Measurements from ENCODE around the gene NFATC1.

Gene NFATC1

DNA sequence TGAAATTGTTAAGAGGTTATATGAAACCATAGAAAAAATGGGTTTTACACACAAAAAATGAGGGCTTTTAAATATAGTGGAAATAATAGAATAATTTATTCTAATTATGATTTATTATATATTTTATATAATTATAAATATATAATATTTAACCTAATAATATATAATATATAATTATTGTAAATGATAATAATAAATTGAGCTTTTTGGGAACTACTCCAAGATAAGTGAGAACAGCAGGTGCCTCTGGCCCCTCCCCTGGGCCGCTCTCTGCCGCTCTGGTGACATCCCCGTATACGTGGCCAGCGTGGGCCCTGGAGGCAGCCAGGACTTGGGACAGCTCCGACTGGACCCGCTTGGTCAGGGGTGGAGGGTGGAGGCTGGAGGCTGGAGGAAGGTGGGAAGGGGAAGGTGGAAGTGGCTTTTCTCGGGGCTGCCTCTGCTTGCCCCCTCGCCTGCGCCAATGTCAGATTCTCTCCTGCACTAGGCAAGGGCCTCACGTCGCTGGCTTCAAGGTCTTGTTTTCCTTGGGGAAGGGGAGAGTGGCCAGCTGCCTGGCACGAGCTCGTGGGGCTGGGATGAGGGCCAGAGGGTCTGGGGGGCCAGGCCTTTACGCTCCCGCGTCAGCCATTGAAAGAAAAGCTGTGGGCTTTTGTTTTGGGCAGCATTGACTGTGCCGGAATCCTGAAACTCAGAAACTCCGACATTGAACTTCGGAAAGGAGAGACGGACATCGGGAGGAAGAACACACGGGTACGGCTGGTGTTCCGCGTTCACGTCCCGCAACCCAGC lies 54.8 kb downstream of the NFATC1 start:
- 92% methylated on average over 28 of the region's 28 CpGs for whole genome bisulfite sequencing
- H3K36me3 ChIP-seq (ENCODE audit: insufficient read depth, low read length): no peaks in the 10 kb centered on the region
- peaks cover 5% of the 10 kb centered on the region; the same call in 1 of the 2 replicates for H3K4me1 ChIP-seq (ENCODE audit: insufficient read depth, low read length)
- no peaks in the 10 kb centered on the region for H3K27me3 ChIP-seq (ENCODE audit: insufficient read depth, low read length)
- no peaks in the 10 kb centered on the region for H3K9me3 ChIP-seq (ENCODE audit: insufficient read depth, low read depth, low read length)
- no peak overlapping the region for H3K4me3 ChIP-seq (ENCODE audit: low read length)
- H3K9ac ChIP-seq (ENCODE audit: low read depth, low read length): no peak overlapping the region
- no peak overlapping the region for H3K27ac ChIP-seq (ENCODE audit: low read depth, low read length)

DNA sequence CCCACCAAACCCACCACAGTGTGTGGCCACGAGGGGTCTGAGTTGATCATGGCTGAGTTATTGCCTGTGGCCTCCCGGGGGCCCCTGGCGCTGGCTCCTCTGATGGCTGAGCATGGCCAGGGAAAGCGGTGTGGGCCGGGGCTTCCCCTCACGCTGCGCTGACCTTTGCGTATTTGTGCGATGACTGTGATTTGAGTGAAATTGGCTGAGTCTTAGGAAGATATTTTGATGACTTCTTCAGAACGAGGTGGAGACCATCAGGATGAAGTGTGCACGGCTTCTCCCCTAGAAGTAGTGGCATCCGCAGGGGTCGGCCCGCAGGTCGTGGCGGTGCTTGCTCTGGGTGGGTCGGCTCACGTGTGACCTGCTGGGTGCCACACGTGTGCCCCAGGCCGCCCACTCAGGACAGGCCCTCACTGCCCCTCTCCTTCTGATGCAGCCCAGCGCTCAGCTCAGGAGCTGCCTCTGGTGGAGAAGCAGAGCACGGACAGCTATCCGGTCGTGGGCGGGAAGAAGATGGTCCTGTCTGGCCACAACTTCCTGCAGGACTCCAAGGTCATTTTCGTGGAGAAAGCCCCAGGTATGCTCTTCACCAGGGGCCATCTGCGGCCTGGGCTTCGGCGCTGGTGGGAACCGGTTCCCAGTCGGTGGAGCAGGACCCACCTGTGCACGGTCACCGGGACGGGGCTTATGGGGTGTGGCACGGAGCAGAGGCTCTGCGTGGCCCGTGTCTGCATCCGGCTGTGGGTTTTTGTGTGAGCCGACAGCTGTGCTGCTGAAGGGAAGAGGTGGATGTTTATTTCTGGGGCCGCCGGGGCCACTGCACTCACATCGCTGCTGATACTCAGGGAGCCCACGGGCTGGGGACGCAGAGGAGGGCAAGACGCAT lies 55.8 kb downstream of the NFATC1 start:
- no peaks in the 10 kb centered on the region for H3K4me1 ChIP-seq (ENCODE audit: insufficient read depth, low read length)

DNA sequence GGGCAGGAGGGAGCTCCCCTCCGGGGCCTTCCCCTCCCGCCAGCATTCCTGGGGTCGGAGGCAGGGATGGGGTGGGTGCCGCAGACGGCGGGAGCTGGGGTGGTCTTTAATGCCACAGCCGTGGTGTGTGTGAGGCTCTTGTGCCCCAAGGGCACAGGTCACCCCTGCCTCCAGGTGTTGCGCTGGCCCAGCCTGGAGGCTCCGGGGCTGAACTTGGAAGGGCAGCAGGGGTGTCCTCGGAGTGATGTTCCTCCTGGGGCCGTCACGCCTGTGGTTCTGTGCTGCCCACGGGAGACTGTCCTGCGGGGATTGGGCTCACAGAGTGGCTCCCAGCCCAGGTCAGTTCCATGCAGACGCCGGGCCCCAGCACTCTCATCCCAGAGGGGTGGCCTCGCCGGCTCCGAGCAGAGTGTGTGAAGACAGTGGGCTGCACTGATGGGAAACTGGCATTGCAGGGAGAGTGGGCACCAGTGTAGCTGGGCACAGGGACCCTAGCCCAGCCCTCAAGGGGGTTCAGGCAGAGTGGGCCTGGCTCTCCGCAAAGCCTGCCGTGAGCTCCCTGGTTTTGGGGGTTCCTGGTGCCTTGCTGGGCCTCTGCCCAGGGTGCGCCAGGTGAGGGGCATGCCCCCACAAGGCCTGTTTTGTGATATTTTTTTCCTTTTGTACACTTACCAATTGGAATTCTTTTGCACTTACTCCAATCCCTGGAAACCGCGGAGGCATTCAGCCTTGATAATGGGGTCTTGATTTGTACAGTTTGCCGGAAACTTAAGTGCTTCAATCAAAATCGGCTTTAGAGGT lies 56.7 kb downstream of the NFATC1 start:
- no peaks in the 10 kb centered on the region for H3K27me3 ChIP-seq (ENCODE audit: insufficient read depth, low read length)
- H3K4me3 ChIP-seq (ENCODE audit: low read length): no peak overlapping the region
- H3K4me1 ChIP-seq (ENCODE audit: insufficient read depth, low read length): no peaks in the 10 kb centered on the region
- no peak overlapping the region for H3K27ac ChIP-seq (ENCODE audit: low read depth, low read length)
- H3K9ac ChIP-seq (ENCODE audit: low read depth, low read length): no peak overlapping the region
- 95% methylated on average over 26 of the region's 26 CpGs for WGBS
- no peaks in the 10 kb centered on the region for H3K9me3 ChIP-seq (ENCODE audit: insufficient read depth, low read depth, low read length)
- no peaks in the 10 kb centered on the region for H3K36me3 ChIP-seq (ENCODE audit: insufficient read depth, low read length)

More for the DNA sequence above, 55.8 kb downstream of the NFATC1 start:
- H3K4me3 ChIP-seq (ENCODE audit: low read length): no peak overlapping the region
- no peaks in the 10 kb centered on the region for H3K36me3 ChIP-seq (ENCODE audit: insufficient read depth, low read length)
- no peaks in the 10 kb centered on the region for H3K9me3 ChIP-seq (ENCODE audit: insufficient read depth, low read depth, low read length)
- no peaks in the 10 kb centered on the region for H3K27me3 ChIP-seq (ENCODE audit: insufficient read depth, low read length)
- no peak overlapping the region for H3K9ac ChIP-seq (ENCODE audit: low read depth, low read length)
- 95% methylated on average over 45 of the region's 45 CpGs for WGBS
- no peak overlapping the region for H3K27ac ChIP-seq (ENCODE audit: low read depth, low read length)

DNA sequence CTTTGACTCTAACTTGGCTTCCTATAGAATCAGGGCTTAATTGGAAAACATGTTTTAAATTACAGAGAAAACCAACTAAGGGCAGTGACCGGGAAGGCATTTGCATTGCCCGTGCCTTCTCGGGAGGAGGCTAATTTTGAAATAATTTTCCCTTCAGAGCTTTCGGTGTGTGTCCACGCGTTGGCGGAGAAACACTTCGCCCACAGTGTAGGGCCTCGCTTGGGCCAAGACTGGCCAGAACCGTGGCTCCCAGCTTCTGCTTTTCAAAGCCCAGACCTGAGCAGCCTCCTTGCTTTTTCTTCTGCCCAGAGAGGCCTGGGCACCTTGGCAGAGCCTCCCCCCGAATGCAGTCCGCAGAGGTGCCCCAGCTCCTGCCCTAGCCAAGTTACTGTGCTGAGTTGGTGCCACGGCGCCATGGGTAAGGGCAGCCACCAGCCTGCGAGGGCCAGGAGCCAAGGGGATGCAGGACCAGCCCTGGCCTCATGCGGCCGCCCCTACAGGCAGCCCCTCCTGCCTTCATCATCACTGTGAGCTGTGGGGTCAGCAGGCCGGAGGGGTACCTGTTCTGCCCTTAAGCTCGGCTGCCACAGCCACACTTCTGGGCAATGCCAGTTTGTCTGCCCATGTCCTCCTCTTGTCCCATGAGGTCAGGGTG lies 57.4 kb downstream of the NFATC1 start:
- WGBS: 96% methylated on average over 19 of the region's 19 CpGs
- Histone ChIP-seq H3K4me3 (ENCODE audit: low read length) (no peak overlapping the region), H3K4me1 (ENCODE audit: insufficient read depth, low read length) (no peaks in the 10 kb centered on the region), H3K9me3 (ENCODE audit: insufficient read depth, low read depth, low read length) (no peaks in the 10 kb centered on the region), H3K9ac (ENCODE audit: low read depth, low read length) (no peak overlapping the region), H3K27ac (ENCODE audit: low read depth, low read length) (no peak overlapping the region), H3K36me3 (ENCODE audit: insufficient read depth, low read length) (no peaks in the 10 kb centered on the region), H3K27me3 (ENCODE audit: insufficient read depth, low read length) (no peaks in the 10 kb centered on the region)

DNA sequence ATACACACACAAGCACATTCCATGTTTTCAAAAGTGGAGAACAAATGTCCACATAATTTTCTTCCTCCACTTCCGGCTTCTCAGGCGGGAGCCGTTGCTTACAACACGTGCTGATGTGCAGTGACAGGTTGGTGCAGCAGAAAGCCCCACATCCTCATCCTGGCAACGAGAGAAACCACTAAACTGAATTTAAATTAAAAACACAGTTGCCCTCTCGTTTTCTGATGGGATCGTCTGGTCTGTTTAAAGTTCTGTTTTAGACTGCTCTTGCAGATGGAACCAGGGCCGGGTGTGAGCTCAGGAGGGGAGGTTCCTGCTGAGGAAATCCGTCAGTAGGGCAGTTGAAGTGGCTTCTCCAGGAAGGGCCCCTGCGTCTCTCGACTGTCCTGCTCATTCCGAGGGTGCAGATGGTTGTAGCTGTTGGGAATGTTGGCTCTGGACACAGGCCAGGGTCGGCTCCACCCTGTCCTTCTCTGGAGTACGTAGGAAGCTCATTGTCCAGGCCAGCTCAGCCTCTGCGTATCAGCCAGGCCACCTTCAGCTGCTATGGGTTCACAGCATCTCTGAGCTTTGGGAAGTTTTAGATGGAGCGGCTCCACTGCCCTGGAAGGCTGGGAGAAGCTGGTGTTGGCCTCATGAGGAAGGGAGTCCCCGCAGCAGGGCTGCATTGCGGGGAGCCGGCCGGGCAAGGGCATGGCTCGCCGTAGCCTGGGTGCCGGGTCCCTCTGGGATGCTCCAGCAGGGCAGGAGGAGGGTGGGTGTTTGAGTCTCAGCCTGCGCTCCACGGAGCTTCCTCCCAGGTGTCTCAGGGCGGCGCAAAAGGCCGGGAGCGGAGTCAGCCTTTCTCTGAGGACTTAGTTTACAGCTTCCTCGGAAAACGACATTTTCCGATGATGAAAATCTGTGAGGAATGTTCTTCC lies 58.3 kb downstream of the NFATC1 start:
- H3K36me3 ChIP-seq (ENCODE audit: insufficient read depth, low read length): no peaks in the 10 kb centered on the region
- no peaks in the 10 kb centered on the region for H3K9me3 ChIP-seq (ENCODE audit: insufficient read depth, low read depth, low read length)
- H3K9ac ChIP-seq (ENCODE audit: low read depth, low read length): no peak overlapping the region
- H3K4me3 ChIP-seq (ENCODE audit: low read length): no peak overlapping the region
- WGBS: 96% methylated on average over 32 of the region's 32 CpGs
- no peaks in the 10 kb centered on the region for H3K27me3 ChIP-seq (ENCODE audit: insufficient read depth, low read length)
- no peak overlapping the region for H3K27ac ChIP-seq (ENCODE audit: low read depth, low read length)
- H3K4me1 ChIP-seq (ENCODE audit: insufficient read depth, low read length): no peaks in the 10 kb centered on the region

DNA sequence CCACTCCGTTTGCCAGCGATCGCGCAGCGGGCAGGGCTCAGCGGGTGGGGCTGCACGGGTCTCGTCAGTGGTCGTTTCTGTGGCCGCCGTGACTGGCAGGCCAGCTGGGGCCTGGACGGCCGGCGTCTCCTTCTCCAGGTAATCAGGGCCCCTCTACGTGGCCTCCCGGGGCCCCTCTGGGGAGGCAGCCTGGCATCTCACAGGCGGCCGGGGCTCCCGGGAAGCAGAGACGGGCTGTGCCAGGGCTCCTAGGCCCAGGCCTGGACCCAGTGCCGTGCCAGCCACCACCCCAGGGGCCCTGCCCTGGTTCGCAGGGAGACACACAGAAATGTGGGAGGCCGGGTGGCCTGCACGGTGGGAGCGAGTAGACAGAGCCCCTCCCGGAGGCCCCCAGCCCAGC lies 59.5 kb downstream of the NFATC1 start:
- no peaks in the 10 kb centered on the region for H3K36me3 ChIP-seq (ENCODE audit: insufficient read depth, low read length)
- no peak overlapping the region for H3K4me3 ChIP-seq (ENCODE audit: low read length)
- no peaks in the 10 kb centered on the region for H3K27me3 ChIP-seq (ENCODE audit: insufficient read depth, low read length)
- H3K9me3 ChIP-seq (ENCODE audit: insufficient read depth, low read depth, low read length): no peaks in the 10 kb centered on the region
- H3K27ac ChIP-seq (ENCODE audit: low read depth, low read length): no peak overlapping the region
- no peak overlapping the region for H3K9ac ChIP-seq (ENCODE audit: low read depth, low read length)
- 96% methylated on average over 26 of the region's 26 CpGs for WGBS
- peaks cover 4% of the 10 kb centered on the region; the same call in 1 of the 2 replicates for H3K4me1 ChIP-seq (ENCODE audit: insufficient read depth, low read length)

DNA sequence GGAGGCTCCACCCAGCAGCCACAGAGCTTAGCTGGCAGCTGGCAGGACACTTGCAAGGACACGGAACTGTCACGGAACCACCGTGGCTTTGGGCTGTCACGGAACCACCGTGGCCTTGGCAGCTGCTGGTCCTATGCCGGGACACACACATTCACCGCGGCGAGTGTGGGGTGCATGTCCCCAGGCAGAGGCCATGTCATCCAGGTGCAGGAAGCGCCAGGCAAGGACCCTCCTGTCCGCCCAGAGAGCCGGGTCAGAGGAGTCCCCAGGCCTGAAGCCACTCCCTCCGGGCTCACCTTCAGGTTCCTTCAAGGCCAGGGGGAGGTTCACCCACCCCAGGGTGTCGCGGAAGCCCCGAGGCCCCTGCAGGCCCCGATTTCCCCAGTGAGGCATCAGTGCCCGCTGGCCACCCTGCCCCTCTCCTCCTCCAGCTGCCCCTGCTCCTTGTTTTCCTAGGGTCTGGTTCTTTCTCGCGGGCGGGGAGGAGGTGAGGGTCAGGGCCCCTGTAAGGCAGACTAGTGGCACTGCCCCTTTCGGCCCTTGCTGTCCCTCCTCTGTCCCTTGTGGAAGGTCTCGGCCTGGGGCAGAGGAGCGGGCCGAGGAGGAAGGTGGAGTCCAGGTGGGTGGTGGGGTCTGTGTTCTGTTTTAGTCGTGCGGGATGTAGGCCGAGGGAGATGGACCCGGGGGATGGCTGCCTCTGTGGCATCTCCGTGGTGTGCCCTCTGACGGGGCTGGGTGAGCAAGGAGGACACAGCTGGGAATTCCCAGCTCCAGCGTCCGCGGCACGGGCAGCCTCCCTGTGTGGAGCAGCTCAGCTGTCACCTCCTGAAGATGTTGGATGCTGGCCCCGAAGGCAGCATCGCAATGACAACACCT lies 60.6 kb downstream of the NFATC1 start:
- Histone ChIP-seq H3K36me3 (ENCODE audit: insufficient read depth, low read length) (no peaks in the 10 kb centered on the region), H3K4me3 (ENCODE audit: low read length) (no peak overlapping the region), H3K27ac (ENCODE audit: low read depth, low read length) (no peak overlapping the region), H3K9me3 (ENCODE audit: insufficient read depth, low read depth, low read length) (no peaks in the 10 kb centered on the region), H3K4me1 (ENCODE audit: insufficient read depth, low read length) (peaks cover 10% of the 10 kb centered on the region; the same call in 1 of the 2 replicates), H3K27me3 (ENCODE audit: insufficient read depth, low read length) (no peaks in the 10 kb centered on the region), H3K9ac (ENCODE audit: low read depth, low read length) (no peak overlapping the region)
- 97% methylated on average over 37 of the region's 37 CpGs for WGBS

DNA sequence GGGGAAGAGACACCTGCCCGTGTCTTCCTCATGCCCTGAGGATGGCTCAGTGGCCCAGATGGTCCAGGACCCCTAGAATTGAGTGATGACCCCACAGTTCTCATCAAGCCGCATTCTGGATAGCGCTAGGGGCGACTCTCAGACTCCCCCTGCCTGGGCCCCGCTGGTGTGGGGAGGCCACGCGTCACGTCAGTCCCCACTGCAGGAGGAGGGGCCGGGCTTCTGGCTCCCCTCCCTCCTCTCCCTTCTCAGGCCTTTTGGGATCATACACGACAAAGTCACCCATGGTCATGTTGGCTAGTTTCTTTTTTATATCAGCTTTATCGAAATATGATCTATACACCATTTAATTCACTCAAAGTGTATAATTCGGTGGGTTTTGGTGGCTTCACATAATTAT lies 61.5 kb downstream of the NFATC1 start:
- no peaks in the 10 kb centered on the region for H3K9me3 ChIP-seq (ENCODE audit: insufficient read depth, low read depth, low read length)
- no peaks in the 10 kb centered on the region for H3K36me3 ChIP-seq (ENCODE audit: insufficient read depth, low read length)
- no peak overlapping the region for H3K27ac ChIP-seq (ENCODE audit: low read depth, low read length)
- 95% methylated on average over 12 of the region's 12 CpGs for WGBS
- H3K9ac ChIP-seq (ENCODE audit: low read depth, low read length): no peak overlapping the region
- H3K4me3 ChIP-seq (ENCODE audit: low read length): no peak overlapping the region
- peaks cover 10% of the 10 kb centered on the region; the same call in 1 of the 2 replicates for H3K4me1 ChIP-seq (ENCODE audit: insufficient read depth, low read length)
- no peaks in the 10 kb centered on the region for H3K27me3 ChIP-seq (ENCODE audit: insufficient read depth, low read length)

DNA sequence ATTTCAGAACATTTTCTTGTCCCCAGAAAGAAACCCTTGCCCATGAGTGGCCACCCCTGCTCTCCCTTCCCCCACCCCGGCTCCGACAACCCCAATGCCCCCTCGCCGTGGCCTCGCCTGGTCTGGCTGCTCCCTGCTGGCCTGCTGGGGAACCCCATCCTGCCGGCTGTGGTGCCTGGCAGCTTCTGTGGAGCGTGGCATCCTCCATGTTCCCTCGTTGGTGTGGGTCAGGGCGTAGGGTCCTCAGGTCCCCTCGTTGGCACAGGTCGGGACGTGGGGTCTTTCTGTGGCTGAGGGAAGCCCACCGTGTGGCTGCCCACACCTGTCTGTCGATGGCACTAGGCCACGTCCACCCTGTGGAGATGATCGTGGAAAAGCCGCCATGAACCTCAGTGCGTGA lies 61.9 kb downstream of the NFATC1 start:
- H3K9ac ChIP-seq (ENCODE audit: low read depth, low read length): no peak overlapping the region
- H3K4me3 ChIP-seq (ENCODE audit: low read length): no peak overlapping the region
- no peak overlapping the region for H3K27ac ChIP-seq (ENCODE audit: low read depth, low read length)
- H3K9me3 ChIP-seq (ENCODE audit: insufficient read depth, low read depth, low read length): no peaks in the 10 kb centered on the region
- no peaks in the 10 kb centered on the region for H3K27me3 ChIP-seq (ENCODE audit: insufficient read depth, low read length)
- H3K4me1 ChIP-seq (ENCODE audit: insufficient read depth, low read length): peaks cover 10% of the 10 kb centered on the region; the same call in 1 of the 2 replicates
- WGBS: 97% methylated on average over 18 of the region's 18 CpGs
- H3K36me3 ChIP-seq (ENCODE audit: insufficient read depth, low read length): no peaks in the 10 kb centered on the region
